CD4-positive, alpha-beta T cell treated with Interleukin-12 subunit alpha and Interleukin-12 subunit beta, for 1 hour (primary cell): ENCODE measurements around the gene ALDH1A1.

ENCODE experiments used
- DNase-seq: peaks from one replicate; pipeline ENCODE4 v3.0.0-alpha.2; 2020

Gene ALDH1A1

DNA sequence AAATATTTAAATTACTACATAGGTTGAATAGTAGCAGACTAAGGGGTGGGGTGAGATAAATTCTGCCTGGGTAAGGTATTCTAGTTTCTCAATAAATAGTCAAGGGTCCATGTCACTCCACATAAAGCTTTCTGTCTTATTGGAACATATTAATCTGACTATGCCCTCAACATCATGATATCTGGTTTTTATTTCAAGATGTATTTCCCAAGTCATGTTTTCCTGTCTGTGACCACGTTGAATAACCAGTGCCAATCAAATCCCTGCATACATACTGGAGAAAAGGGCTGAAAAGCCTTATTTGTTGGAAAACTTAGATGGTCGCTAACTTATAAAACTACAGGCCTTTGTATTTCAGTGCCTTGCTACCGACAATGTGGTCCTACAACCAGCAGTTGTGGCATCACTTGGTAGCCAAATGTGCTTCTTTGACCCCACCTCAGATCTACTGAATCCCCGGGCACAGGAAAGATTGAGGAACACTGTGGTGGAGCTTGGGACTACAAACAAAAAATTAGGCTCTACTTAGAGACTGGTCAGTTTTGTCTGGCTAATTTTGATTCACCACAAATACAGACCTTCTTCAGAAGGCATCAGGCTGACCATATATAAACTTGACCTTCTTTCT is 39.4 kb downstream of the ALDH1A1 start:
- DNase-seq: no peak

DNA sequence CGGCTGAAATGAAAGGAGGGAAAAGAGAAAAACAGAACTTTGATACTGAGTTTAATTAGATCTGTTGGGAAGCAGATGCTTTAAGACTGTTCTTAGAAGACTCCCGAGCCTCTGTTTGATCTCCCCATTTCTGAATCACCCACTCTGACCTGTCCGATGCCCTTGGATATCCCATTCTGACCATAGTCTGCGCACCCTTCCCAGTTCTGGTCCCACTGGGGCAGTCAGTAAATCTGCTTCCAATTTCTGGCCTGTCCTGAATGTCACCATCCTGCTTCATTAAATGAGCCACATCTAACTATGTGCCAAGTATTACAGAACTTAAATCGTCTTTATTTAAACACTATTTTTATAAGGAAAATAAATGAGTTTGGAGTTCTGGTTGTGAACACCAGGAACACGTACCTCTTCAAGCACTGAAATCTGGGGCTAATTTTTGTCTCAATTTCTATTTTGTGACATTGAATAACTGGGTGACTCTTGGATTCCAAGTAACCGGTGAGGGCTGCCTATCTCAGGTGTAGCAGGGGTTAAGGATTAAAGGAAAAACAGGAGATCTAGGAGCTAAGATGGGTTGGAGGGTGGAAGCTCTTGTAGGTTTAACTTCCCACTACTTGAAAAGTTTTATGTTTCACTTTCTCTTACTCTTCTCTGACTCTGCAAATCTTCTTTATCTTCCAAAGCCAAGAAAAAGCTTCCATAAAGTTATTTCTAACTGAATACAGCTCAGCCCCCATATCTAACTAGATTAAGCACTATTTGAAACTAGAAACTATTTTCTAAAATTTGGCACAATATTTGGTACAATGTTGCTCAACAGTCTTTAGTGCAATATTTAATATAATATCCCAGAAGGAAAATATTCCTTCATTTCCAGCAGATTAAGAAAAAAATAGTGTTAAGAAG is 40.1 kb downstream of the ALDH1A1 start:
- DNase-seq: no peak

DNA sequence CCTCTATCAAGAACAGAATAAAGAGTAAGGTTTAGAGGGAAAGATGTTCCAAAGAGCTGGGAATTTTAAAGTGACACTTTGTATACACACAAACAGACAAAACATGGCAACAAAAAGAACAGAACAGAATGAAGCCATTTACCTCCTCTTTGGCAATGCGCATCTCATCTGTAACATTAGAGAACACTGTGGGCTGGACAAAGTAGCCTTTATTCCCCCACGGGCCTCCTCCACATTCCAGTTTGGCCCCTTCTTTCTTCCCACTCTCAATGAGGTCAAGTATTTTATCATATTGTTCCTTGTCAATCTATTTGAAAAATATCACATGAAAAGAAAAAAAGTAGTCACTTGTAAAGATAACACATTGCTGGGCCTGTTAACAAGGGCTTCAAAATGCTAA is 41.0 kb downstream of the ALDH1A1 start:
- DNase-seq: no peak

GRCh38 chr9:72911247-72911775 is 41.5 kb downstream of the ALDH1A1 start:
- DNase-seq: no peak

DNA sequence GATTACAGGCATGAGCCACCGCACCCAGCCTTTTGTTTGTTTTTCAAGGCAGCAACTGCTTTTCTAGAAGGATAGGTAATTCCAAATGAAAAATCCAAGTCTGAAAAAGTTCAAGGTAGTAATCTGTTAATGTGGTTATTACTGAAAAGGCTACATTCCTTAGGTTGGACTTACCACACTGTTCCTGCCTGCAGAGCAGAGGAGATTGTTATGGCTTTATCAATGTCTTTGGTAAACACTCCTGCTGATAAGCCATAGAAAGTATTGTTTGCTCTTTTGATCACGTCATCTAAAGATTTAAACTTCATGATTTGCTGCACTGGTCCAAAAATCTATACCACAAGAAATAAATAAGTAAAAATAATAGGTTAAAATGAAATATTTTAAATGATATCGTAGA is 43.4 kb downstream of the ALDH1A1 start:
- DNase-seq: no peak

DNA sequence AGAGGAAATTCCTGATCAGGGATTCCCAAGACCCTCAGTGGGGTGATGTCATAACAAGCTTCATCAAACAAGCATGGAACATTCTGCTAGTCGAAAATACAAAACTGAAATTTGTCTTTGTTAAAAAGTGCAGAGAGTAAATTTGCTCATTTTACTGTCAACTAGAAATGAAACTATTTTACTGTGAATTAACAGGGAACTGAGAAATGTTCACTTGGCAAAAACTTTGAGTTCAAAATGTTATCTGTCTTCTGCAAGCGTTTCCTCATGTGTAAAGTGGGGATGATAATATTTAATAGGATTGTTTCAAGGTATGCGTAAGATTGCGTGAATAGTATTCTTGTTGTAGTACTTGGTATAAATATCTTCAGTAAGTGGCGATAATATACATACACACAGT is 45.4 kb downstream of the ALDH1A1 start:
- DNase-seq: no peak

GRCh38 chr9:72906810-72907209 is 46.0 kb downstream of the ALDH1A1 start:
- no peak for DNase-seq

GRCh38 chr9:72905514-72906480 is 47.1 kb downstream of the ALDH1A1 start:
- no peak for DNase-seq

GRCh38 chr9:72904267-72905093 is 48.4 kb downstream of the ALDH1A1 start:
- DNase-seq: no peak

DNA sequence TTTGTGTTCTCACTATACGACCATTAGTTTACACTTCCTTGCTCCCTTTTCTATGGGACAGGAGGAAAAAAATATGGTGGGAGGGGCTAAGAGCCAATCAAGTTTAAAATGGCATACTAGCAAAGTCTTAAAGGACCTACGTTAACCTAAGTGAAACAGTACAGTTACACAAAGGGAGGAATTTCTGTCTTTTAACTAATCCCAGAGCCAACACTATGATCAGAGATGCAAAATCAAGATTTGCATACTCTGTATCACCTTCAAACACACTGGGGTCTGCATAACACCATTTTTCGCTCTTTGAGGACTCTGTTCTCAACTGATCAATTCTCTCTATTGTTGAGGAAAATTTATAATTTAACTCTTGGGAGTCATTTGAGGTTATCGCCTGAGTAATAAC is 49.8 kb downstream of the ALDH1A1 start:
- DNase-seq: no peak

GRCh38 chr9:72902268-72902667 is 50.6 kb downstream of the ALDH1A1 start:
- DNase-seq: no peak

- DNase-seq: no peak
Measured at GRCh38 chr9:72899734-72900477, 52.9 kb downstream of the ALDH1A1 start.

DNA sequence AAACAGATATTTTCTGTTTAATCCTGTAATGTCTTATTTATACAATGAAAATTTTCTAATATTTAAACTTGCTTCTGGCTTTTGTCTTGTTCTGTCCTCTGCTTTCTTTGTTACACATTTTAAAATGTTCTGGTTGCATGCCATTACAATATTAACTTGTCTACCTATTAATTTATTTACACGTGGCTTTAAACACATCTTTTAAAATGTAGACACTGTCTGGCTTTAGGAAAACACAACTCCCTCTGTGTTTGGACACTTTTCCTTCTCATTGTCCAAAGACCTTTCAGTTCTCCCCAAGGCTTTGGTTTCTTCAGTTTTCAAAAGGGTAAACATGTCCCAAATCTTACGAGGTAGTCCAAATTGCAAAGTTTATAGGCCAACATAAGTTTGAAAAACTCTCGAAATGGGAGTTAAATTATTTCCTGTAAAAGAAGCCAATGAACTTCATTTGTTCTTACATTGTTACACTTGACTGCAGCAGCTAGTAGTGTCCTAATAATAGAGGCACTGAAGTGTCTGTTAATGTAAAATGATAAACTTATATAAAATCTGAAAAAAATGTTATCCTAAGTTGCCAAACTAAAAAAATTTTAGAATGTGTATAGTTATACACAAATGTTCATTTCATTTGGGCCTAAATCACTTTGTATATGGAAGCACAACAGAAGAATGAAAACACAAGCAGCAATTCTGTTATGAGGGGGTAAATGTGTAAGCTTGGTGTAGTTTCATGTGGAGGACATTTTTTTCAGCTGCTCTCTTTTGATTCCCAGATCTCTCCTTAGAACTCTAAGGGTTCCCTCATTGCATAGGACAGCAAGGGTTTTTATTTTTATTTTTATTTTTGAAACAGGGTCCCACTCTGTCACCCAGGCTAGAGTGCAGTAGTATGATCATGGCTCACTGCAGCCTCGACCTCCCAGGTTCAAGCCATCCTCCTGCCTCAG is 53.8 kb downstream of the ALDH1A1 start:
- DNase-seq: no peak

- DNase-seq: no peak
Measured at GRCh38 chr9:72898360-72898759, 54.5 kb downstream of the ALDH1A1 start.

- DNase-seq: no peak
Measured at GRCh38 chr9:72897069-72897649, 55.7 kb downstream of the ALDH1A1 start.

DNA sequence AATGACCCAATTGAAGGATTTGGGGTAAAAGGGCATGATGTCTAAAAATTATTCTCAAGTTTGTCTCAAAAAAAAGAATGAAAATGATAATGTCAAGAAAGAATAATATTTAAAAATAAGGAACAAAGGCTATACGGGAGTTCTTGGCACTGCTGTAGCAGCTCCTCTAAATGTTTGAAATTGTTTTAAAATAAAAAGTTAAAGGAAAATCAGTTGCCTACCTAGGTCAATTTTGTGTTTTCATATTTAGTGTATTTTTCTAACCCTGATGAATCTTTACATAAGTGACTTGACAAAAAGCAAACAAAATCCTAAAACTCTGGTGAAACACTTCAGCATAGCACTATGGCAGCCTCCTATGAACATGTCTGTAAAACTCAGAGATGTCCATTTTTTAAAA is 56.4 kb downstream of the ALDH1A1 start:
- no peak for DNase-seq

GRCh38 chr9:72895122-72895521 is 57.7 kb downstream of the ALDH1A1 start:
- no peak for DNase-seq

DNA sequence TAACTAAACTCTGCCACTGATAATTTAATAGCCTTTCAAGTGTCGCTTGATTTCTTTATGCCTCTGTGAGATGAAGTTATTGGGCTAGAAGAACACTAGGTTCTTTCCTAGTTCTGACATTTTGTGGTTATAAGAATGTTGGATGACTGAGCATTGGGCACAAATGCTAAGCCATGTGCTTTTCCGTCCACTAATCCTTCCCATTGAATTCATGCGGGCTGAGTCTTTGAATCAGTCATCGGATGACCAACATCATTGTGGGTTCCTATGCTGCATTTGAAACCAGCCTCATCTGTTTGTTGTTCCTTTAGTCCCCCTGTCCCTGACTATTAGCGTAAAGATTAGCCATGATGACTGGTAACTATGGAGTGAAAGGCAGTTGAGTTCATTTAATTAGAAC is 58.5 kb downstream of the ALDH1A1 start:
- no peak for DNase-seq

DNA sequence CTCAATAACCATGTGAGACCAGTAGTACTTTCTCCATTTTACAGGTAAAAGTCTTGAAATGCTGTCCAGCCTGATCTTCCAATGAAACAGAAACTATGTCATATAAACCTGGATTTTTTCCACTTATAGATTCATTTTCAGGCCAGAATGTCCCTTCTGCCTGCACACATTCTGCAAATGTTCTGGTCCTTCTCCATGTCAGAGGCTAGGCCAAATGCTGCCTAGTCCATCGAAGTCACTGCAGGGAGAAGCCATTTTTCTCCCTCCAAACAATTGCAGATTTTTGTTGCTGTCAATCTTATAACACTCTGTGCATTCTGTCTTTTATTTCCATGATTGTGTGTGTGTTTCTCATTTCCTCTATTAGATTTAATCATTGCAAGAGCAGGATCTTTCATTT is 59.4 kb downstream of the ALDH1A1 start:
- no peak for DNase-seq

DNA sequence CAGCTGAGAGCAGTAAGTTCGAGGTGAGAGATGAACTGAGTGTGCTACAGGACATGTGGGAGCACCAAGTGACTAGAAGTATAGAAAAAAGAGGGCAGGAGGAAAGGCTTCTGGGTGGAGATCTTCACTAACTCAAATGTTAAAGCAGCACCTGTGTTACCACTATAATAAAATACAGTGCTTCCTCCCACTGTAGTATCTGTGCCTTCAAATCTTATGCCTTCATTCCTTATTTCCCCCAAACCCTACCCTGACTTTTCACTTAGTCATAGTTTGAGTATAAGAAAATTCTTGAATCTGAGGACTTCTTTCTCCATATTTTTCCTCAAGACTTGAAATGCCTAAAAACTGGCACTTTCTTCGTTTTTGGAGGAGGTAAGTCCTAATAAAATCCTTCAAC is 61.8 kb downstream of the ALDH1A1 start:
- no peak for DNase-seq
